ENCODE measurements around the gene ZNF827. TPM values are rescaled to one million over a fixed set of nuclear protein-coding genes. Genes with fewer than 3 reads are reported as not detected.

Gene ZNF827
- total RNA-seq, 1 experiment from 2014 or later, result 29.4 TPM

DNA sequence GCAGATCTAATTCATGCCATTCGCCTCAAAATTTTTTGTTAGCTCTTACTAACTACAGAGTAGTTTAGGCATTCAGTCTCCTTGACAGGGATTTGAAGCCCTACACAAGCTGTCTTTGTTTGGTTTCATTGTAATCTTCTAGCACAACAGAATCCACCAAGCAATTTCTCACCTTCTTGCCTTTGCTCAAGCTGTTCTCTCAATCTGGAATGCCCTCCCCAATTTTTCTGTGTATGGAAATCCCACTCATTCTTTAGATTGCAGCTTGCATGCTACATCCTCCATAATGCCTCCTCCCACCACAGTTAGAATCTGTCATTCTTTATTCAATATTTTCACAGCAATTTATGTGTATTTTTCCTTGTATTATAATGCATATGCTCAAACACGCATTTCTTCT, 195.0 kb downstream of the ZNF827 start:
- TF ChIP-seq, protein P1, sequence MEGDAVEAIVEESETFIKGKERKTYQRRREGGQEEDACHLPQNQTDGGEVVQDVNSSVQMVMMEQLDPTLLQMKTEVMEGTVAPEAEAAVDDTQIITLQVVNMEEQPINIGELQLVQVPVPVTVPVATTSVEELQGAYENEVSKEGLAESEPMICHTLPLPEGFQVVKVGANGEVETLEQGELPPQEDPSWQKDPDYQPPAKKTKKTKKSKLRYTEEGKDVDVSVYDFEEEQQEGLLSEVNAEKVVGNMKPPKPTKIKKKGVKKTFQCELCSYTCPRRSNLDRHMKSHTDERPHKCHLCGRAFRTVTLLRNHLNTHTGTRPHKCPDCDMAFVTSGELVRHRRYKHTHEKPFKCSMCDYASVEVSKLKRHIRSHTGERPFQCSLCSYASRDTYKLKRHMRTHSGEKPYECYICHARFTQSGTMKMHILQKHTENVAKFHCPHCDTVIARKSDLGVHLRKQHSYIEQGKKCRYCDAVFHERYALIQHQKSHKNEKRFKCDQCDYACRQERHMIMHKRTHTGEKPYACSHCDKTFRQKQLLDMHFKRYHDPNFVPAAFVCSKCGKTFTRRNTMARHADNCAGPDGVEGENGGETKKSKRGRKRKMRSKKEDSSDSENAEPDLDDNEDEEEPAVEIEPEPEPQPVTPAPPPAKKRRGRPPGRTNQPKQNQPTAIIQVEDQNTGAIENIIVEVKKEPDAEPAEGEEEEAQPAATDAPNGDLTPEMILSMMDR (conservative IDR thresholded peaks at IDR 0.05), result no peak
- Histone ChIP-seq H4K20me1 (ENCODE audit: control insufficient read depth, insufficient read depth, insufficient read length) (no peaks in the 10 kb centered on the region), H2BK120ac (ENCODE audit: low read depth, low read length, poor library complexity, severe bottlenecking) (no peak overlapping the region), H3K23me2 (ENCODE audit: insufficient read length, low read depth, low read length, poor library complexity, severe bottlenecking) (no peaks in the 10 kb centered on the region), H4K5ac (ENCODE audit: insufficient read length, low read depth, low read length) (no peak overlapping the region), H3T11ph (ENCODE audit: low read length) (no peak overlapping the region), H2BK12ac (ENCODE audit: insufficient read length, low read depth, low read length) (no peak overlapping the region), H2AFZ (ENCODE audit: low read length) (no peak overlapping the region), H3K27ac (ENCODE audit: insufficient read length, low read depth, low read length) (no peak overlapping the region), H3K18ac (ENCODE audit: insufficient read length, low read depth, low read length) (no peak overlapping the region), H2AK5ac (ENCODE audit: insufficient read length, low read length) (no peak overlapping the region), H3K4me1 (ENCODE audit: insufficient read depth, low read length) (no peaks in the 10 kb centered on the region), H3K27me3 (ENCODE audit: insufficient read depth, low read length) (no peaks in the 10 kb centered on the region), H3K79me1 (ENCODE audit: insufficient read depth, low read depth, low read length, poor library complexity, severe bottlenecking) (no peaks in the 10 kb centered on the region), H2BK20ac (ENCODE audit: low read depth, low read length, poor library complexity, severe bottlenecking) (no peak overlapping the region), H2BK15ac (ENCODE audit: low read depth, low read length) (no peak overlapping the region), H3K9me3 (ENCODE audit: control insufficient read depth, low read depth, low read length) (no peaks in the 10 kb centered on the region), H3K56ac (ENCODE audit: insufficient read length, low read depth, low read length) (no peak overlapping the region), H3K9ac (ENCODE audit: extremely low read depth, insufficient read length, low read length) (no peak overlapping the region), H3K14ac (ENCODE audit: insufficient read depth, low read length) (no peak overlapping the region), H3K4ac (ENCODE audit: low read depth, low read length) (no peak overlapping the region), H3K23ac (ENCODE audit: insufficient read length, low read depth, low read length) (no peak overlapping the region), H4K91ac (ENCODE audit: insufficient read length, low read depth, low read length) (no peak overlapping the region), H4K8ac (replicated peaks; ENCODE audit: insufficient read length, low read depth, low read length) (no peak overlapping the region), H3K4me2 (ENCODE audit: insufficient read depth, insufficient read length, low read length) (no peak overlapping the region), H3K79me2 (ENCODE audit: insufficient read depth, low read length) (no peaks in the 10 kb centered on the region), H2BK5ac (ENCODE audit: insufficient read length, low read length) (no peak overlapping the region)
- peaks cover 0 to 6% of the 10 kb centered on the region in 2 experiments; a peak in 4 of 5 replicates for H3K9me3 Mint-ChIP-seq
- H3K27ac Mint-ChIP-seq, result no peak overlapping the region
- no peak overlapping the region for H3K4me3 Mint-ChIP-seq
- H3K36me3 Mint-ChIP-seq (ENCODE audit: insufficient read depth in 1 of 3, low read depth in 3 of 3), result peaks cover 0 to 13% (median 0%) of the 10 kb centered on the region in 3 experiments; a peak in 2 of 7 replicates
- no CpG with 5 or more reads among the region's 2 CpGs for WGBS (ENCODE audit: extremely low coverage, insufficient read length, low lambda C conversion rate)
- H3K27me3 Mint-ChIP-seq (ENCODE audit: low read depth), result no peaks in the 10 kb centered on the region
- H3K4me1 Mint-ChIP-seq, result peaks cover 3 to 5% of the 10 kb centered on the region in 2 experiments; a peak in 3 of 4 replicates
- no peak for DNase-seq

Measured in H9 (cell line).